ENCODE results near the gene FIZ1. TPM values are rescaled to one million over a fixed set of nuclear protein-coding genes. Genes with fewer than 3 reads are reported as not detected.

The FIZ1 gene
- total RNA-seq, 1 donor from 2014 or later: 14.9 TPM

GRCh38 chr19:55546011-55546410, 53.3 kb downstream of the FIZ1 start:
- intact Hi-C loops (cut with micrococcal nuclease): no loop called here

GRCh38 chr19:55545443-55545842, 53.9 kb downstream of the FIZ1 start, which contains the start of gene SBK3:
SBK3 (minus strand) TSS chr19:55545543; CDS start chr19:55545543, 0 bp downstream.
- intact Hi-C loops (cut with micrococcal nuclease): no loop called here

- intact Hi-C loops (cut with micrococcal nuclease): no loop called here
These were observed 54.4 kb downstream of the FIZ1 start for GRCh38 chr19:55544776-55545439.

GRCh38 chr19:55544014-55544413, 55.3 kb downstream of the FIZ1 start:
- intact Hi-C loops (cut with micrococcal nuclease): no loop called here

GRCh38 chr19:55543567-55543966, 55.8 kb downstream of the FIZ1 start:
- intact Hi-C loops (cut with micrococcal nuclease): no loop called here

- intact Hi-C loops (cut with micrococcal nuclease): no loop called here
These were observed 56.9 kb downstream of the FIZ1 start for GRCh38 chr19:55542292-55542855.

Other genes starting within 250 kb of the FIZ1 start
- gene COX6B2, start 244.8 kb downstream of the FIZ1 start, total RNA-seq: 0.44 and 0.51 TPM in 2 replicates
- not detected in 2 replicates for gene GARIN5B, start 236.3 kb downstream of the FIZ1 start, total RNA-seq
- 0.51 and 0.74 TPM in 2 replicates for gene IL11, start 229.1 kb downstream of the FIZ1 start, total RNA-seq
- gene TMEM190, start 222.7 kb downstream of the FIZ1 start, total RNA-seq: not detected in 2 replicates
- gene TMEM238, start 215.2 kb downstream of the FIZ1 start, total RNA-seq: 11.8 and 14.8 TPM in 2 replicates
- gene RPL28, start 213.6 kb downstream of the FIZ1 start, total RNA-seq: 2,242 and 2,308 TPM in 2 replicates
- gene UBE2S, start 191.7 kb downstream of the FIZ1 start, total RNA-seq: 167 and 180 TPM in 2 replicates
- not detected in 2 replicates for gene SHISA7, start 156.2 kb downstream of the FIZ1 start, total RNA-seq
- 18.3 and 22.5 TPM in 2 replicates for gene ISOC2, start 137.9 kb downstream of the FIZ1 start, total RNA-seq
- gene C19orf85, start 134.8 kb downstream of the FIZ1 start, total RNA-seq: not detected in 2 replicates
- gene ZNF628, start 122.9 kb downstream of the FIZ1 start, total RNA-seq: 6.3 and 8.9 TPM in 2 replicates
- gene NAT14, start 114.3 kb downstream of the FIZ1 start, total RNA-seq: 11.4 and 13.2 TPM in 2 replicates
- 0.15 and 0.39 TPM in 2 replicates for gene SSC5D, start 111.1 kb downstream of the FIZ1 start, total RNA-seq
- not detected in 2 replicates for gene SBK2, start 62.4 kb downstream of the FIZ1 start, total RNA-seq
- not detected in 2 replicates for gene SBK3, start 54.0 kb downstream of the FIZ1 start, total RNA-seq
- 7.3 and 8.0 TPM in 2 replicates for gene ZNF579, start 18.7 kb downstream of the FIZ1 start, total RNA-seq
- gene ZNF524, start 771 bp upstream of the FIZ1 start, total RNA-seq: 21.0 and 25.4 TPM in 2 replicates
- 15.8 and 16.8 TPM in 2 replicates for gene ZNF865, start 6.1 kb upstream of the FIZ1 start, total RNA-seq
- 4.6 and 4.7 TPM in 2 replicates for gene ZNF784, start 25.0 kb upstream of the FIZ1 start, total RNA-seq
- 42.6 and 46.1 TPM in 2 replicates for gene ZNF580, start 41.5 kb upstream of the FIZ1 start, total RNA-seq
- 22.0 and 23.6 TPM in 2 replicates for gene ZNF581, start 44.1 kb upstream of the FIZ1 start, total RNA-seq
- gene CCDC106, start 48.7 kb upstream of the FIZ1 start, total RNA-seq: 8.9 TPM in 2 replicates
- gene U2AF2, start 55.5 kb upstream of the FIZ1 start, total RNA-seq: 258 and 268 TPM in 2 replicates
- gene EPN1, start 75.7 kb upstream of the FIZ1 start, total RNA-seq: 55.9 and 58.2 TPM in 2 replicates
- gene NLRP9, start 138.9 kb upstream of the FIZ1 start, total RNA-seq: not detected in 2 replicates
- not detected in 2 replicates for gene RFPL4A, start 159.6 kb upstream of the FIZ1 start, total RNA-seq
- gene RFPL4AL1, start 169.6 kb upstream of the FIZ1 start, total RNA-seq: not detected in 2 replicates
- not detected in 2 replicates for gene NLRP11, start 232.5 kb upstream of the FIZ1 start, total RNA-seq
- not detected in 2 replicates for gene NLRP4, start 237.0 kb upstream of the FIZ1 start, total RNA-seq